GM21526 (cell line): ENCODE data around the gene DAZAP1.

Experiments
- ATAC-seq: cut with Tn5 transposase; IDR thresholded peaks from one replicate; pipeline ENCODE4 v1.9.1; 2021; ENCODE audit warnings: moderate library complexity; ENCODE audit not compliant: unreplicated experiment, low FRiP score

Gene DAZAP1

GRCh38 chr19:1376415-1376805 lies 31.0 kb upstream of the DAZAP1 start:
- ATAC-seq: no peak

GRCh38 chr19:1377176-1377964 lies 30.0 kb upstream of the DAZAP1 start:
- no peak for ATAC-seq

GRCh38 chr19:1377965-1378785 lies 29.2 kb upstream of the DAZAP1 start:
- no peak for ATAC-seq

GRCh38 chr19:1379126-1379905 lies 28.1 kb upstream of the DAZAP1 start:
- no peak for ATAC-seq

GRCh38 chr19:1379961-1380489 lies 27.4 kb upstream of the DAZAP1 start:
- ATAC-seq: no peak

GRCh38 chr19:1382250-1382649 lies 25.1 kb upstream of the DAZAP1 start:
- no peak for ATAC-seq

- no peak for ATAC-seq
Observed at GRCh38 chr19:1383017-1383311, 24.4 kb upstream of the DAZAP1 start.

- peak; percentile 51 for ATAC-seq
Observed at GRCh38 chr19:1383312-1384084, 23.9 kb upstream of the DAZAP1 start, which contains the start of gene NDUFS7. TSS of gene NDUFS7 (plus strand) at chr19:1383907. CDS start at chr19:1383927, 20 bp downstream.

- ATAC-seq: peak; percentile 12
Observed at GRCh38 chr19:1384085-1384462, 23.3 kb upstream of the DAZAP1 start.

GRCh38 chr19:1384478-1385110 lies 22.8 kb upstream of the DAZAP1 start:
- ATAC-seq: no peak

- ATAC-seq: no peak
Observed at GRCh38 chr19:1385816-1386215, 21.6 kb upstream of the DAZAP1 start.

- ATAC-seq: no peak
Observed at GRCh38 chr19:1386945-1387683, 20.3 kb upstream of the DAZAP1 start.

- no peak for ATAC-seq
Observed at GRCh38 chr19:1387684-1388636, 19.4 kb upstream of the DAZAP1 start.

GRCh38 chr19:1388637-1389026 lies 18.8 kb upstream of the DAZAP1 start:
- no peak for ATAC-seq

- ATAC-seq: no peak
Observed at GRCh38 chr19:1389033-1389940, 18.1 kb upstream of the DAZAP1 start.

- no peak for ATAC-seq
Observed at GRCh38 chr19:1390890-1391423, 16.4 kb upstream of the DAZAP1 start.

GRCh38 chr19:1392407-1392806 lies 15.0 kb upstream of the DAZAP1 start:
- ATAC-seq: no peak
